ENCODE data around the gene SEMA3A. TPM values are rescaled to one million over a fixed set of nuclear protein-coding genes. Genes with fewer than 3 reads are reported as not detected.

SEMA3A gene
- total RNA-seq, 4 donors from 2014 or later, result 3.1 to 88.9 (median 6.5) TPM

DNA sequence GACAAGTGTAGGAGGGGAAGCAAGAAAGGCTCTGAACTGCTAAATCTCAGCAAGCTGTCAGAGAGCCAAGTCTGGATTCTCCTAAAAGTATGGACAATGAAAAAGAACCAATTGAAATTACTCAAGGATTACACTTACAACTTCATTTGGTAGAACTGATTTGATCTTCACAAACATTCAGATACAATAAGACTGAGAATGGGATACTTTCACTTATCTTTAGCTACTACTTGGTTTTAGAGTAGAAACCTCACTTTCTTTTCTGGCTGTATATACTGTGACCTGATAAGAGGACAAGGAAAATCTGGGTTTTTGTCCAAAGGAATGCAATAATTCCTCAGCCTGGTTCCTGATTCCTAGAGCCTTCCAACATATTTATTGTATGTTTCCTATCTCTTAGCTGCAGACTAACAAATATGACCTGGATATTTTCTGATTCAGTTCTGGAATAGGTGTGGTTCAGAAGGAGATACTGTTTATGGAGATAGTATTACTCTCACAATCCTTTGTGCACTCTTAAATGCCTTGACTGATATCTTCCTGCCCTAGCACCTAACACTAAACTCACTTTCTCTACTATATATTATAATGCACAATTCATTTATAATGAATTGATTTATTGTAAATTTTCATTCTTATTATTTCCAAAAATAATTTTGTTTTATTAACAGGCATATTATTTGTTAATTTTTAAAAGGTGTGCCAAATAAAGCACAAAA lies 7.3 kb downstream of the SEMA3A start:
- H3K36me3 ChIP-seq, result no peaks in the 10 kb centered on the region
- DNase-seq, result no peak
- TF ChIP-seq POLR2A (IDR thresholded peaks at IDR 0.05) (no peak), CTCF (IDR thresholded peaks at IDR 0.05) (no peak)
- H3K4me3 ChIP-seq, result no peak overlapping the region
- no peaks in the 10 kb centered on the region for H3K9me3 ChIP-seq
- no peaks in the 10 kb centered on the region for H3K4me1 ChIP-seq
- H3K27ac ChIP-seq, result no peak overlapping the region
- no peaks in the 10 kb centered on the region for H3K27me3 ChIP-seq
- intact Hi-C loops (cut with DNase I; ENCODE audit: low total_unique reads), result no loop called here

DNA sequence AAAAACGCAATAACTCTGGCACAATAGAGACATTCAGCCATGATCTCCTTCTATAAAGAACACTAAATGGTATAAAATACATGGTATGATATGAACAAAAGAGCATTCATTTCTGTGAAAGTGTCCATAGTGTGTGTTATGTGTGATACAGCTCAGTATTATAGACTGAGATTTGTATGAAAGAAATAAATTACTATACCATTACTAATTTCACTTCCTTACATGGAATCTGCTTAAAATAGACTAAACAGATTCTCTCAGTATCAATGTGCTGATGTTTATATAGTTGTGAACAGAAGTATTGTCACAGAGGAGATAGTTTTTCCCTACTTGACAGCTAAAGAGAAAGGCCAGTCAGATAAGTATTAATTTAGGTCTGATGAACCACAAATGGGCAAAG lies 10.8 kb downstream of the SEMA3A start:
- intact Hi-C loops (cut with DNase I; ENCODE audit: low total_unique reads), result no loop called here
- Histone ChIP-seq H3K4me3 (no peak overlapping the region), H3K36me3 (no peaks in the 10 kb centered on the region), H3K27ac (no peak overlapping the region), H3K9me3 (no peaks in the 10 kb centered on the region), H3K27me3 (no peaks in the 10 kb centered on the region), H3K4me1 (no peaks in the 10 kb centered on the region)
- DNase-seq, result no peak
- TF ChIP-seq POLR2A (IDR thresholded peaks at IDR 0.05) (no peak), CTCF (IDR thresholded peaks at IDR 0.05) (no peak)

GRCh38 chr7:84182301-84182700 lies 12.3 kb downstream of the SEMA3A start:
- TF ChIP-seq POLR2A (IDR thresholded peaks at IDR 0.05) (no peak), CTCF (IDR thresholded peaks at IDR 0.05) (no peak)
- H3K9me3 ChIP-seq, result no peaks in the 10 kb centered on the region
- H3K27me3 ChIP-seq, result no peaks in the 10 kb centered on the region
- H3K27ac ChIP-seq, result no peak overlapping the region
- H3K36me3 ChIP-seq, result no peaks in the 10 kb centered on the region
- no peaks in the 10 kb centered on the region for H3K4me1 ChIP-seq
- no peak overlapping the region for H3K4me3 ChIP-seq
- no peak for DNase-seq
- intact Hi-C loops (cut with DNase I; ENCODE audit: low total_unique reads), result no loop called here

DNA sequence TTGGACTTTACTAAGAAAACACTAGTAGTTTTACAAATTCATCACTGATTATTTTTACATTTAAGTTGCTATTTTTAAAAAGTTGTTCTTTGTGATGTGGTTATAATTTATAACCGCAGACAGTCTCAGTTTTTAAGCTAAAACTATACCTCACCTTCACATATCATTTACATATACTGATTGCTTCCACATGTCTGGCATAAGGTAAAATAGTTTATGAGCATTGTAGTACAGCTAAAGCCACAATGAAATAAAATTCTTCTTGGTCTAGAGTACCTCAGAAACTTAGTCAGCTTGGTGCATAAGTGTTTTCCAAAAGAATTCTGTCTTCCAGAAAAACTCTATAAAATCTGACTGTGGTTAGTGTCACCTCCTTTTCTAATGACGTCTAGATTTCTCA lies 13.0 kb downstream of the SEMA3A start:
- intact Hi-C loops (cut with DNase I; ENCODE audit: low total_unique reads), result no loop called here
- TF ChIP-seq CTCF (IDR thresholded peaks at IDR 0.05), result no peak
- TF ChIP-seq POLR2A (IDR thresholded peaks at IDR 0.05), result no peak
- no peak for DNase-seq
- Histone ChIP-seq H3K4me1 (no peaks in the 10 kb centered on the region), H3K9me3 (no peaks in the 10 kb centered on the region), H3K4me3 (no peak overlapping the region), H3K36me3 (no peaks in the 10 kb centered on the region), H3K27me3 (no peaks in the 10 kb centered on the region), H3K27ac (no peak overlapping the region)

- H3K4me1 ChIP-seq, result no peaks in the 10 kb centered on the region
- intact Hi-C loops (cut with DNase I; ENCODE audit: low total_unique reads), result no loop called here
- no peak overlapping the region for H3K27ac ChIP-seq
- no peaks in the 10 kb centered on the region for H3K9me3 ChIP-seq
- no peaks in the 10 kb centered on the region for H3K27me3 ChIP-seq
- H3K4me3 ChIP-seq, result no peak overlapping the region
- TF ChIP-seq CTCF (IDR thresholded peaks at IDR 0.05) (no peak), POLR2A (IDR thresholded peaks at IDR 0.05) (no peak)
- no peaks in the 10 kb centered on the region for H3K36me3 ChIP-seq
- no peak for DNase-seq
Measured at GRCh38 chr7:84177758-84178412, 16.7 kb downstream of the SEMA3A start.
